Right lobe of liver (tissue), 6 donors: ENCODE data around the gene PTPRK. TPM values are rescaled to one million over a fixed set of nuclear protein-coding genes. Genes with fewer than 3 reads are reported as not detected.

Source experiments
- ATAC-seq, 4 donors: fragments of 200-7000 bp; cut with Tn5 transposase; one replicate each; pipeline ENCODE4 v1.9.1; 2020; ENCODE audit warnings: mild to moderate bottlenecking in 4 of 4, moderate library complexity in 4 of 4
- DNase-seq, 3 donors: peaks; one replicate each; pipeline ENCODE4 v3.0.0-alpha.2; 2020
- H3K27ac ChIP-seq, 3 donors: fragments of 200-600 bp; one replicate each; pipeline ENCODE4 v1.8.0; 2022
- H3K27me3 ChIP-seq, 2 donors: fragments of 200-600 bp; one replicate each; pipeline ENCODE4 v1.8.0; 2022
- H3K36me3 ChIP-seq, 4 donors: fragments of 200-600 bp; sonication (generic) in 1 of 4; one replicate each; pipeline versions ENCODE4 v1.5.1 to v1.8.0; 2017 to 2022; ENCODE audit warnings: control low read depth in 1 of 4
- H3K4me1 ChIP-seq, 4 donors: fragments of 200-600 bp; sonication (generic) in 1 of 4; one replicate each; pipeline versions ENCODE4 v1.5.1 to v1.8.0; 2017 to 2022; ENCODE audit warnings: control low read depth in 1 of 4
- H3K4me3 ChIP-seq, 3 donors: fragments of 200-600 bp; one replicate each; pipeline ENCODE4 v1.8.0; 2022
- H3K9me3 ChIP-seq, 4 donors: fragments of 200-600 bp; sonication (generic) in 1 of 4; one replicate each; pipeline versions ENCODE4 v1.5.1 to v1.8.0; 2017 to 2022; ENCODE audit warnings: control low read depth in 1 of 4
- CTCF ChIP-seq, 4 donors: fragments of 200-600 bp in 3 of 4; fragments of 450-650 bp in 1 of 4; IDR thresholded peaks; one replicate each; pipeline versions ENCODE4 v1.5.1 to v1.8.0; 2016 to 2022; ENCODE audit warnings: antibody characterized with exemption in 4 of 4, mild to moderate bottlenecking in 2 of 4
- POLR2A ChIP-seq: fragments of 450-650 bp; IDR thresholded peaks from one replicate; pipeline ENCODE4 v1.6.1; 2017; ENCODE audit warnings: antibody characterized with exemption, mild to moderate bottlenecking
- WGBS: methylation state at CpG from one replicate; pipeline ENCODE4 v1.1.6; 2018; ENCODE audit warnings: low coverage, low lambda C conversion rate; ENCODE audit not compliant: insufficient coverage; ENCODE audit errors: missing lambda C conversion rate; 5-methylcytosine and 5-hydroxymethylcytosine counted together
- intact Hi-C, 2 donors: fragments of 100-400 bp; cut with DNase I; formaldehyde crosslinking; loops; one replicate each; pipeline versions ENCODE4 v1.11.2 to v1.14.1; 2022
- total RNA-seq, 6 experiments: library from RNA; depleted of rRNA in 2 of 6; stranded (reverse); fragments of >200 nt in 2 of 6; fragmentation: NEBNext Ultra II Directional in 3 of 6; extraction: Animal tissue kit (Norgen Biotek cat#: 25700) in 3 of 6; gene quantifications; one replicate each; pipeline versions ENCODE4 v1.1.0 to v1.2.4, GENCODE V29; 2016 to 2023
- donor health status: DM: no; HTN: yes; CAD: no.
- donor health status: DM: no; HTN: no; CAD: no.
- donor health status: DM: no; HTN: no; CAD: no.
- donor health status: DM: no; HTN: yes; CAD: no.
- donor health status: DM: no; HTN: yes; CAD: no.

The PTPRK gene
- total RNA-seq, 6 experiments from 2014 or later: 27.7 to 54.5 (median 35.7) TPM

- no peaks in the 10 kb centered on the region for H3K27me3 ChIP-seq
- intact Hi-C loops: no loop called here
- DNase-seq: no peak
Measured at GRCh38 chr6:128380891-128381290, 139.5 kb downstream of the PTPRK start.

GRCh38 chr6:128379577-128379976 is 140.8 kb downstream of the PTPRK start:
- Histone ChIP-seq H3K27me3 (no peaks in the 10 kb centered on the region), H3K4me1 (peaks cover 0 to 12% (median 0%) of the 10 kb centered on the region in 4 donors), H3K9me3 (no peaks in the 10 kb centered on the region), H3K27ac (peak overlapping the region in 1 of 3 donors; percentile 42), H3K4me3 (no peak overlapping the region), H3K36me3 (peaks cover 0 to 2% (median 0%) of the 10 kb centered on the region in 4 donors)
- intact Hi-C loops: no loop called here
- no peak for TF ChIP-seq CTCF (IDR thresholded peaks at IDR 0.05)
- no peak for TF ChIP-seq POLR2A
- ATAC-seq (peak; percentile 63 to 86 (median 80)), DNase-seq (no peak)

More at GRCh38 chr6:128380891-128381290, 139.5 kb downstream of the PTPRK start:
- no peak overlapping the region for H3K27ac ChIP-seq
- no peak for ATAC-seq
- no peak overlapping the region for H3K4me3 ChIP-seq
- H3K36me3 ChIP-seq: peaks cover 0 to 2% (median 0%) of the 10 kb centered on the region in 4 donors
- H3K9me3 ChIP-seq: no peaks in the 10 kb centered on the region
- H3K4me1 ChIP-seq: peaks cover 0 to 12% (median 0%) of the 10 kb centered on the region in 4 donors
- TF ChIP-seq CTCF (IDR thresholded peaks at IDR 0.05) (no peak), POLR2A (no peak)

- Histone ChIP-seq H3K27ac (no peak overlapping the region), H3K4me1 (peaks cover 0 to 18% (median 0%) of the 10 kb centered on the region in 4 donors), H3K9me3 (no peaks in the 10 kb centered on the region), H3K36me3 (peaks cover 0 to 2% (median 0%) of the 10 kb centered on the region in 4 donors), H3K4me3 (no peak overlapping the region), H3K27me3 (no peaks in the 10 kb centered on the region)
- no peak for ATAC-seq
- 84% methylated on average over 4 of the region's 4 CpGs for WGBS
- TF ChIP-seq CTCF (IDR thresholded peaks at IDR 0.05): no peak
- no peak for TF ChIP-seq POLR2A
- intact Hi-C loops: no loop called here
- DNase-seq: no peak
Measured at GRCh38 chr6:128376952-128377503, 143.4 kb downstream of the PTPRK start.

- Histone ChIP-seq H3K4me3 (no peak overlapping the region), H3K36me3 (no peaks in the 10 kb centered on the region), H3K4me1 (peaks cover 0 to 20% (median 3%) of the 10 kb centered on the region in 4 donors), H3K9me3 (no peaks in the 10 kb centered on the region), H3K27me3 (no peaks in the 10 kb centered on the region), H3K27ac (no peak overlapping the region)
- intact Hi-C loops: no loop called here
- TF ChIP-seq POLR2A (no peak), CTCF (IDR thresholded peaks at IDR 0.05) (no peak)
- 92% methylated on average over 4 of the region's 4 CpGs for WGBS
- DNase-seq (no peak), ATAC-seq (no peak)
Measured at GRCh38 chr6:128371136-128371535, 149.3 kb downstream of the PTPRK start.

GRCh38 chr6:128370072-128370471 is 150.3 kb downstream of the PTPRK start:
- H3K9me3 ChIP-seq: no peaks in the 10 kb centered on the region
- no peak for DNase-seq
- intact Hi-C loops: no loop called here
- peaks cover 0 to 29% (median 6%) of the 10 kb centered on the region in 4 donors for H3K4me1 ChIP-seq
- peak in 1 of 4 donors; percentile 69 for ATAC-seq
- 65% methylated on average over 2 of the region's 2 CpGs for WGBS
- no peaks in the 10 kb centered on the region for H3K36me3 ChIP-seq
- peak in 1 of 4 donors; percentile 12 for TF ChIP-seq CTCF (IDR thresholded peaks at IDR 0.05)
- TF ChIP-seq POLR2A: no peak
- H3K4me3 ChIP-seq: no peak overlapping the region
- H3K27me3 ChIP-seq: no peaks in the 10 kb centered on the region
- H3K27ac ChIP-seq: no peak overlapping the region
